Upper lobe of right lung (tissue), 1 donor: ENCODE results near the gene VIL1. TPM values are rescaled to one million over a fixed set of nuclear protein-coding genes. Genes with fewer than 3 reads are reported as not detected.

ENCODE experiments used
- ATAC-seq: fragments of 200-7000 bp; cut with Tn5 transposase; one replicate; pipeline ENCODE4 v1.9.1; 2020; ENCODE audit warnings: mild to moderate bottlenecking, moderate library complexity
- DNase-seq: peaks from one replicate; pipeline ENCODE4 v3.0.0-alpha.2; 2020
- H3K27ac ChIP-seq: fragments of 200-600 bp; one replicate; pipeline ENCODE4 v1.8.0; 2022
- H3K27me3 ChIP-seq: fragments of 200-600 bp; one replicate; pipeline ENCODE4 v1.8.0; 2022; ENCODE audit warnings: mild to moderate bottlenecking
- H3K36me3 ChIP-seq: fragments of 200-600 bp; one replicate; pipeline ENCODE4 v1.8.0; 2022
- H3K4me1 ChIP-seq: fragments of 200-600 bp; one replicate; pipeline ENCODE4 v1.8.0; 2022
- H3K4me3 ChIP-seq: fragments of 200-600 bp; one replicate; pipeline ENCODE4 v1.8.0; 2022; ENCODE audit warnings: mild to moderate bottlenecking
- H3K9me3 ChIP-seq: fragments of 200-600 bp; one replicate; pipeline ENCODE4 v1.8.0; 2022
- CTCF ChIP-seq: fragments of 200-600 bp; IDR thresholded peaks from one replicate; pipeline ENCODE4 v1.8.0; 2022; ENCODE audit warnings: antibody characterized with exemption
- intact Hi-C: fragments of 100-400 bp; cut with DNase I; formaldehyde crosslinking; loops from one replicate; pipeline ENCODE4 v1.11.0; 2022
- total RNA-seq: library from RNA; stranded (reverse); fragmentation: NEBNext Ultra II Directional; extraction: Animal tissue kit (Norgen Biotek cat#: 25700); gene quantifications from one replicate; pipeline ENCODE4 v1.2.1, GENCODE V29; 2021
- donor health status: DM: no; HTN: yes; CAD: no; lungs with severe emphysema.

VIL1 gene
- total RNA-seq, 1 donor from 2014 or later: not detected

GRCh38 chr2:218384975-218385374 is 33.9 kb upstream of the VIL1 start:
- H3K27ac ChIP-seq: peak overlapping the region; percentile 79

GRCh38 chr2:218386505-218387368 is 32.2 kb upstream of the VIL1 start:
- Histone ChIP-seq H3K4me3 (peak overlapping the region; percentile 54), H3K9me3 (no peaks in the 10 kb centered on the region), H3K36me3 (no peaks in the 10 kb centered on the region), H3K27me3 (no peaks in the 10 kb centered on the region), H3K4me1 (peaks cover 8% of the 10 kb centered on the region), H3K27ac (peak overlapping the region; percentile 75)
- DNase-seq: no peak
- TF ChIP-seq CTCF: no peak
- intact Hi-C loops: no loop called here
- ATAC-seq: no peak

More at GRCh38 chr2:218384975-218385374, 33.9 kb upstream of the VIL1 start:
- peak; percentile 66 for DNase-seq
- Histone ChIP-seq H3K4me1 (peaks cover 8% of the 10 kb centered on the region), H3K27me3 (no peaks in the 10 kb centered on the region), H3K4me3 (peak overlapping the region; percentile 40), H3K36me3 (no peaks in the 10 kb centered on the region), H3K9me3 (no peaks in the 10 kb centered on the region)
- TF ChIP-seq CTCF: no peak
- ATAC-seq: no peak
- intact Hi-C loops: no loop called here

DNA sequence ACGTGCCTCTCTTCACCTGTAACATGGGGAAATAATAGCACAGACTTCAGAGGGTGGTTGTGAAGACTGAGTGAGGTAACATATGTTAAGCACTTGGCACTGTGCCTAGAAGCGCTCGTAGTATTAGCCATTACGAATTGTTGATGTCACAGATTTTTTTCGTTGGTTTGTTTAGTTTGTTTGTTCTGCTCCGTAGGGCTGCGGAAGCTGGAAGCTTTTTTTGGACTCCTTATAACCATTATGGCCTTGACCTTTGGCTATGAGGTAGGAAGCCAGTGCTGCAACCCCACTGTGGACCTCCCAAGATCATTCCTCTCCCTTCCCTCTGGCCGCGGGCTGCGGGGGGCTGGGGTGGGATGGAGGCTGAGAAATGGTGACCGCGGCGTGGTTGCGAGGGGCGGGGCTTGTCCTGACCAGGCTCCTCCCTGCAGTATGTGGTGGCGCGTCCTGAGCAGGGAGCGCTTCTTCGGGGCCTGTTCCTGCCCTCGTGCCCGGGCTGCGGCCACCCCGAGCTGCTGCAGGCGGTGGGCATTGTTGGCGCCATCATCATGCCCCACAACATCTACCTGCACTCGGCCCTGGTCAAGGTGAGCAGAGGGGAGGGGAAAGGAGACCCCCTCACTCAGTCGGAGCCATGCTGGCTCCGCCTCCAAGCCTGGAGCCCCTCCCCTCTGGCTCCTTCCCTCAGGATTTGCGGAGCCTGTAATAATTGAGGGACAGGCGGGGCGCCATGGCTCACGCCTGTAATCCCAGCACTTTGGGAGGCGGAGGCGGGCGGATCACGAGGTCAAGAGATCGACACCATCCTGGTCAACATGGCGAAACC is 31.3 kb upstream of the VIL1 start:
- ATAC-seq: peak; percentile 81
- peak; percentile 91 for DNase-seq
- H3K27ac ChIP-seq: peak overlapping the region; percentile 75
- H3K4me3 ChIP-seq: peak overlapping the region; percentile 54
- H3K36me3 ChIP-seq: no peaks in the 10 kb centered on the region
- H3K9me3 ChIP-seq: no peaks in the 10 kb centered on the region
- intact Hi-C loops: no loop called here
- peaks cover 8% of the 10 kb centered on the region for H3K4me1 ChIP-seq
- no peaks in the 10 kb centered on the region for H3K27me3 ChIP-seq
- no peak for TF ChIP-seq CTCF

DNA sequence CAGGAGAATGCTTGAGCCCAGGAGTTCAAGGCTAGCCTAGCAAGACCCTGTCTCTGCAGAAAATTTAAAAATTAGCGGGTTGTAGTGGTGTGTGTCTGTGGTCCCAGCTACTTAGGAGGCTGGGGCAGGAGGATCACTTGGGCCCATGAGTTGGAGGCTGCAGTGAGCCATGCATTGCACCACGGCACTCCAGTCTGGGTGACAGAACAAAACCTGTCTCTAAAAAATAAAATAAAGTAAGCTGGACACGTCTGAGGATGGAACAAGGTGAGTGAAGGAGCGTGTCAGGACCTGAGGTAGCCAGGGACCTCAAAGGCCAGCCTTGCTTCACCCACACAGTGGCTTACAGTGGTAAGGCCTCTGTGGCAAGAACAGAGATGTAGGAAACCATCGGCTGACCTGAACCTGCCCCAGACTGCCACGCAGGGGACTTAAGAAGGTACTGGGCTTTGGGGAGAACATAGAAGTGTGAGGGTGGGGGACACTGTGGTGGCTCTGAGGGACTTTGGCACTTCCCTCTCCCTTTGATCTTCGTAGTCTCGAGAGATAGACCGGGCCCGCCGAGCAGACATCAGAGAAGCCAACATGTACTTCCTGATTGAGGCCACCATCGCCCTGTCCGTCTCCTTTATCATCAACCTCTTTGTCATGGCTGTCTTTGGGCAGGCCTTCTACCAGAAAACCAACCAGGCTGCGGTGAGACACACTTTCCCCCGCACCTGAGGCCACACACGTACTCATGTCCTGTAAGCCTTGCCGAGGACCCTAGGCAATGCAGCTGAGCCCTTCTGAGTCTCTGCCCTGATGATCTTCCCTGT is 29.4 kb upstream of the VIL1 start:
- Histone ChIP-seq H3K36me3 (no peaks in the 10 kb centered on the region), H3K27me3 (no peaks in the 10 kb centered on the region), H3K27ac (no peak overlapping the region), H3K9me3 (no peaks in the 10 kb centered on the region), H3K4me3 (no peak overlapping the region), H3K4me1 (peaks cover 9% of the 10 kb centered on the region)
- no peak for TF ChIP-seq CTCF
- DNase-seq (no peak), ATAC-seq (no peak)
- intact Hi-C loops: loop anchor here (10.0 kb wide), 1 partner anchor 95 kb away; the partner anchor contains the start of gene TMBIM1

GRCh38 chr2:218391202-218391601 is 27.7 kb upstream of the VIL1 start:
- Histone ChIP-seq H3K36me3 (no peaks in the 10 kb centered on the region), H3K4me1 (peaks cover 19% of the 10 kb centered on the region), H3K9me3 (no peaks in the 10 kb centered on the region), H3K27me3 (no peaks in the 10 kb centered on the region), H3K4me3 (no peak overlapping the region), H3K27ac (no peak overlapping the region)
- intact Hi-C loops: loop anchor here (10.0 kb wide), 1 partner anchor 96 kb away; the partner anchor contains the start of gene TMBIM1
- DNase-seq (peak; percentile 70), ATAC-seq (no peak)
- TF ChIP-seq CTCF: no peak
